NCI-H1048 (cell line): Measurements from ENCODE around the gene RPL41.
"Not testable (repeated sequence)": the region's sequence is repeated elsewhere in the genome, so short reads cannot be mapped to it uniquely, and the experiment has no call there.

Experiments used
- DNase-seq: peaks from one replicate; lab custom pipeline; 2025; lab: John Stamatoyannopoulos, UW

The RPL41 gene

DNA sequence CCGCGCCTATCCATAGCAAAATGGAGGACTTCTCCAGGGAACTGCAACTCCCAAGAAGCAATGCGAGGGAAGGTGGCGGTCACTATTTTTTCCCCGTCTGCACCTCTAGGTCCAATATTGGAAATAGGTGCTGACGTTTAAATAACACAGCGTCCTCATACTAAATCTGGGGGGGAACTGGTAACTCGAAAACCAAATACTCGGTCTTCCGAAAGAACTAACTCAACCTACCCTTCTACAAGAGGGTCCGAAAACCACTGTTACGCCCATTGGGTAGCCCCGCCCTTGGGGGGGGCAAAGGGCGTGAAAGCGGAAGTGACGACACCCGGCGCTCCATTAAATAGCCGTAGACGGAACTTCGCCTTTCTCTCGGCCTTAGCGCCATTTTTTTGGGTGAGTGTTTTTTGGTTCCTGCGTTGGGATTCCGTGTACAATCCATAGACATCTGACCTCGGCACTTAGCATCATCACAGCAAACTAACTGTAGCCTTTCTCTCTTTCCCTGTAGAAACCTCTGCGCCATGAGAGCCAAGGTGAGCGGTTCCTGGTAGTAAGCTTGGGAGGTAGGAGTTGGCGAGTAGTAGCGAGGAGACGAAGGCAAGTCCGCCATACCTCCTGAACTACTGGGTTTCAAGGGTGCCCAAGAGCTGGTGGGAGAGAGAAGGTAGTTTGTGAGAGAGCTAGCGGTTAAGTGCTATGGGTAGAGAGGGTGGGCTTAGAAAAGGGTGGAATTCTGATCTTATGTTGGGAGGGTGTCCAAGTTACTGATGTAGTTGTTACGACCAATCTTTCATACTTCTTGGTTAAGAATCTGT, at the start of gene RPL41:
RPL41 (plus strand) TSS at position 367 of the 815 bp plus-strand sequence.
- peak; percentile 81 for DNase-seq

DNA sequence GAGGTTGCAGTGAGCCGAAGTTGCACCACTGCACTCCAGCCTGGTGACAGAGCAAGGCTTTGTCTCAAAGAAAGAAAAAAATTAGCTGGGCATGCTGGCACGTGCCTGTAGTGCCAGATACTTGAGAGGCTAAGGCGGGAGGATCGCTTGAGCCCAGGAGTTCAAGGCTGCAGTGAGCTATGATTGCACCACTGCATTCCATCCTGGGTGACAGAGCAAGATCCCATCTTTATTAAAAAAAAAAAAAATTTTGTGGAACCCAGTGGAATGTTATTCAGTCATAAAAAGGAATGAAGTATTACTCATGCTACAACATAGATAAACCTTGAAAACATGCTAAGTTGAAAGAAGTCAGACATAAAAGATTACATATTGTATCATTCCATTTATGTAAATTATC, 44.8 kb upstream of the RPL41 start:
- no peak for DNase-seq

DNA sequence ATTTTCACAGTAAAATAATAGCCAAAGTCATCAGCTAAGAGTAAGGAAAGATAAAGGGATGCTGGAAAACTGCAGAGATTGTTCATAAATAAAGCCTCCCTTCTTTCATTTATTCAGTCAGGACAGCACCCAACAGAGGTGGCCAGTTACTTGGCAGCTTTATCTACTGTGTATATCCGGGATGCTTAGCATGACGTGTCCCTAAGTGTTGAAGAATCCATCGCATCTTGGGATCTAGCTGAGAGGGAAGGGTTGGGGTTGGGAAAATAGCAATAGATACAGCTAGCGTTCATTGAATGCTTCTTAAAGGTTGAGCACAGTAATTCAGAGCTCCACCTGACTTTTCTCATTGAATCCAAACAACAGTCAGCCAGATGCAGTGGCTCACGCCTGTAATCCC, 42.0 kb upstream of the RPL41 start:
- no peak for DNase-seq

DNA sequence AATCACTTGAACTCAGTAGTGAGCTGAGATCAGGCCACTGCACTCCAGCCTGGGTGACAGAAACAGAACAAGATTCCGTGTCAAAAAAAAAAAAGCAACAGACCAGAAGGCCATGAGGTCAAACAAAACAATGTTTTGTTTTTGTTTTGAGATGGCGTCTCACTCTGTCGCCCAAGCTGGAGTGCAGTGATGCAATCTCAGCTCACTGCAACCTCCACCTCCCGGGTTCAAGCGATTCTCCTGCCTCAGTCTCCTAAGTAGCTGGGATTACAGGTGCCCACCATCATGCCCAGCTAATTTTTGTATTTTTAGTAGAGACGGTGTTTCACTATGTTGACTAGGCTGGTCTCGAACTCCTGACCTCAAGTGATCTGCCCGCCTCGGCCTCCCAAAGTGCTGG, 38.5 kb upstream of the RPL41 start:
- DNase-seq: not testable (repeated sequence)

DNA sequence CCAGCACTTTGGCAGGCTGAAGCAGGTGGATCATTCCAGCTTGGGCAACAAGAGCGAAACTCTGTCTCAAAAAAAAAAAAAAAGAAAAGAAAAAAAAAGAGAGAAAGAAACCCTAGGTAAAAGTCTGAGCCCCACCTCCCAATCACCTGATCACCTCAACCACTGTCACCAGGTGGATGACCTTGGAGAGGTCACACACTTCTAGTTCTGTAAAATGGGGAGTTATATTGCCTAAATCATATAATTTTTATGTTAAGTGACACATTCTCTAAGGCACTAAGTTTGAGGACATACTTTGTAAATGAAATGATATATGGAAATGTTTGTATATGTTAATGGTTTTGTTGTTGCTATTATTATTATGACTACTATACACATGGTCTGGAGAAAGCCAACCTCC, 38.0 kb upstream of the RPL41 start:
- DNase-seq: no peak

DNA sequence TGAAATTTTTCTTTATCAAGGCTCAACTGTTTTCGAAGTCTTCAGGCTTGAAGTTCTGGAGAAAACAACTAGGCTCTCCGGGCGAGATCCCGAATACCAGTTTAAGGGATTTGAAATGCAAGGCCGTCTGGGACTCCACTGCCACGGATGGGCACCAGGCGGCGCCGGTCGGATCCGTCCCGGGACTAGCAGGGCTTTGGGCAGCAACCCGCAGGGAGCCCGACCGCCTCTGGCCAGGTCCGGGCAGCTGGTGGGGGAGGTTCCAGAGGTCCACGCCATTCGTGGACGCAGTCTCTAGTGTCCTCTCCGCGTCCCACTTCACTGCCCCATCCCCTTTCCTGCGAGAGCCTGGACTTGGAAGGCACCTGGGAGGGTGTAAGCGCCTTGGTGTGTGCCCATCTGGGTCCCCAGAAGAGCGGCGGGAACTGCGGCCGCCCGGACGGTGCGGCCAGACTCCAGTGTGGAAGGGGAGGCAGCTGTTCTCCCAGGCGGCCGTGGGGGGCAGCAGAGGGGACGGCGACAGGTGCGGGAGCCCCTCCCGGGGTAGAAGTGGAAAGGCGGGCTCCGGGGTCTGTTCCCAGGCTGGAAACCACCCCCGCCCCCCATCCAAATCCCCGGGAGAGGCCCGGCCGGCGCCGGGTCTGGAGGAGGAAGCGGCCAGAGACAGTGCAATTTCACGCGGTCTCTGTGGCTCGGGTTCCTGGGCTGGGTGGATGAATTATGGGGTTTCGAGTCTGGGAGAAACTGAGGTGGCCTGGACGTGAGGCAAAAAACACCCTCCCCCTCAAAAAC, 37.3 kb upstream of the RPL41 start:
- no peak for DNase-seq

DNA sequence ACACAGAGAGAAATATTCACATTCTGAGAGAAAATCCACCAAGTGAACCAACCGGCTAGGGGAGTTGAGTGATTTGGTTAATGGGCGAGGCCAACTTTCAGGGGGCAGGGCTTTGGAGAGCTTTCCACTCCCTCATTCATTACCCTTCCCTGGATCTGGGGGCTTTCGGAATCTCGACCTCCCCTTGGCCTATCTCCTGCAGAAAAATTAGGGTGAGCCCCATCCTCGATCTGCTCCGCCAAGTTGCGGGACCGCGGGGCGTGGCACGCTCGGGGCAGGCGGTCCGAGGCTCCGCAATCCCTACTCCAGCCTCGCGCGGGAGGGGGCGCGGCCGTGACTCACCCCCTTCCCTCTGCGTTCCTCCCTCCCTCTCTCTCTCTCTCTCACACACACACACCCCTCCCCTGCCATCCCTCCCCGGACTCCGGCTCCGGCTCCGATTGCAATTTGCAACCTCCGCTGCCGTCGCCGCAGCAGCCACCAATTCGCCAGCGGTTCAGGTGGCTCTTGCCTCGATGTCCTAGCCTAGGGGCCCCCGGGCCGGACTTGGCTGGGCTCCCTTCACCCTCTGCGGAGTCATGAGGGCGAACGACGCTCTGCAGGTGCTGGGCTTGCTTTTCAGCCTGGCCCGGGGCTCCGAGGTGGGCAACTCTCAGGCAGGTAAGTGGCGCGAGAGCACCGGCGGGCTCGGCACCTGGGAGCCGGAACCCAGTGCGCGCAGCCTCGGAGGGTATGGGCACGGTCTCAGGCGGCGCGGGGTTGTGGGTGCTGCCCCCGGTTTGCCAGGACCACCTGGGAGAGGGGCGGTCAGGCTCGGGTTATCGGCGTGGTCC, 36.5 kb upstream of the RPL41 start, which contains the start of gene ERBB3:
ERBB3 (plus strand) TSS at position 443 of the 833 bp plus-strand sequence; CDS start at position 579, 136 bp downstream.
- DNase-seq: peak; percentile 76

DNA sequence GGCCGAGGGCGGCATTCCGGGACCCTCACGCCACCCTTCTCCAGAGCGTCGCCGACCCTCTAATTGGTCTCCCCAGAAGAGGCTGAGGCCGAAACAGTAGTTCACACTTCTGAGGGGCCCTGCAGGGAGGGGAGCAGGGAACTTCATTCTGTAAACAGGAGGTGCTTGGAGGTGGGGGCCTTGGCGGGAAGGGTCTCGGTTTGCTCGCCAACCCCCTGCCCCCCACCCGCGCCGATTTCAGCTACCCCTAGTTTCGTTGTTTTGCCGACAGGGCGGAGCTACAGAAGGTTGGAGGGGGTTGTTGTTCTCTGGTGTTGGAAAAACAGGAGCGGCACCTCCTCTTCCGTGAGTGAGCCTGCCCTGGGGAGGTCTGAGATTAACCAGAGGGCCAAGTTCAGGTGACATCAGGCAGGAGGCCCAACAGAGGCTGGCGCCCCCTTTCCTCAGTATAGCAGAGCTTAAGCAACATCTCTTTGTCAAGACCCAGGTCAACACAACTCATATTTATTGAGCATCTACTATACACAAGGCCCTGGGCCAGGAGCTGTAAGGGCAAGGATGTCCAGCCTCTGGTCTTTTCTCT, 35.8 kb upstream of the RPL41 start:
- DNase-seq: no peak

DNA sequence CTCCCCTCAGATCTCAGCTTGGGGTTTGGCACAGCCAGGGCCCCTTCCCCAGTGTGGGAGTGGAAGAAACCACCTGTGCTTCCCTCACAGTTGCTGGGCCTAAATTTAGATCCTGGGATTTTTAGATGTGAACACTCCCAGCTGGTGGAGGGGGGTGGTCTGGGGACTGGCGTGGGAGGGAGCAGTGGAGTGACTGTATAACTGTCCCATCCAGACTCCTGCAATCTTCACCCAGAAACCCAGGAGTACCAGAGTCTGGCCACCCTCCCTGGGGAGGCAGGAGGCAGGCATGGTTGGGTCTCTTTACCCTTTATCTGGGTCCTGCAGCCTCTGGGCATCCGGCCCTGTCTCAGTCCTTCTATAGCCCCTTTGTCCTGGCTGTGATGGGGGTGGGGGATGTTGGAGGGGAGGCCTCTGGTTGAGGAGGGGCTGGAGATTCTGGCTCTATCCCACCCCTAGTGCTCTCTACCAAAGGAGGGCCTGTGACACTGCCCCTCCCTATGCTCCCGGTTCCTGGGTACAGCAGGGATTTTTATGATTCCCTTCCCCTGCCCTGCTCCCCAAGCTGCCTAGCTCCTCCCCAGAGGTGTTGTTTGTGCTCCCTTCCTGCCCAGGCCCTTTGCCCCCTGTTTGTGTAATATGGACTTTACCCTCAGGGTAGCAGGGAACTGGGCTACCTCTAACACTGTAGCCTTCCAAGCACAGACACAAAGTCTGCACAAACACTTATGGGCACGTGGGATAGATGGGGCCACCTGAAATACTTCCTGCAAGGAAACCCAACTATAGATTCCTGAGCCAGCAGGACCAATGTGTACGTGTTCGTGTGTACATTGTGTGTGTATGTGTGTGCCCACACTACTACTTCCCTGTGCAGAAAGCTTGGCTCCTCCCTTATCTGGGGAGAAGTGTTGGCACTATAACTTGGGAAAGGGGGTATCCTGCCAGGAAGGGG, 34.8 kb upstream of the RPL41 start:
- DNase-seq: no peak

DNA sequence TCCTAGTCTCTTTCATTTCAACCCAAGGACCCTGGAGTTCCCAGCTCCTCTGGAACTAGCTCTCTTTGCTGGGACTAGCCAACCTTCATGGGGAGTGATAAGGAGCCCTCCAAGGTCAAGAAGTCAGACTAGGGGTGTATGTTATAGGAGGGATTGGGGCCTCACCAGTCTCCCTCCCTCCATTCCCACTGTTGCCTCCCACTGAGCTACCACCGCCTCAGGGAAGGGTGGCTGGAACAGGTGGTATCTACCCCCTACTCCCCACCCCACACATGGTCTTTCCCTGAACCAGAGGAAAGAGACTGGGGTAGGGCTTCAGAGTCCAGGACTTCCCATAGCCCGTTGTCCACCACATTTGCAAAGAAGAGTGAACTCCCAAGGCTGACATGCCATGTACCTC, 34.1 kb upstream of the RPL41 start:
- no peak for DNase-seq

DNA sequence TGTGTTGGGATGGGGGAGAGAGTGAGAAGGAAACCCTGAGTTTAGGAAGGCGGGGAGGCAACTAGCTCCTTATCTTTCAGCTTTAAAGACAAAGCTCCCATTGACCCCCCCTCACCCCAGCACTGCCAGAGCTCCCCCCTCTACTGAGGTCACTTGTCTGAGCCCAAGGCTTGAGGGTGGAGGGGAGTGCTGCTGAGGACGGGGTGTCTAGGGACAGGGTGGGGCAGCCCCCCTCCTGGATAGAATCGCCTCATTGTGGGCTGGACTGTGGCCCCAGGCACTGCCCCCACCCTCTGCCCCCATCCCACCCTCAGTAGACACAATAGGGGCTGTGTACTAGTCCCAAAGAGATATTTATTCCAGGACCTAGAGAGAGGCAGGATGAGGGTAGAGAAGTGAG, 33.5 kb upstream of the RPL41 start:
- no peak for DNase-seq

DNA sequence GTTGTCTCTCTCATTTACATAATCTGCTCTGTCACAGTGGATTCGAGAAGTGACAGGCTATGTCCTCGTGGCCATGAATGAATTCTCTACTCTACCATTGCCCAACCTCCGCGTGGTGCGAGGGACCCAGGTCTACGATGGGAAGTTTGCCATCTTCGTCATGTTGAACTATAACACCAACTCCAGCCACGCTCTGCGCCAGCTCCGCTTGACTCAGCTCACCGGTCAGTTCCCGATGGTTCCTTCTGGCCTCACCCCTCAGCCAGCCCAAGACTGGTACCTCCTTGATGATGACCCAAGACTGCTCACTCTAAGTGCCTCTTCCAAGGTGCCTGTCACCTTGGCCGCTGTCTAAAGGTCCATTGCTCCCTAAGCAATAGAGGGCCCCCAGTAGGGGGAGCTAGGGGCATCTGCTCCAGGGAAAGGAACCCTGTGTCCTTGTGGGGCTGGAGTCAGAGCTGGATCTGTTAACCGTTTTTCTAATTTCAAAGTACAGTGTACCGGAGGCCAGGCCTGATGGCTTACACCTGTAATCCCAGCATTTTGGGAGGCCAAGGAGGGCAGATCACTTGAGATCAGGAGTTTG, 31.4 kb upstream of the RPL41 start:
- no peak for DNase-seq

DNA sequence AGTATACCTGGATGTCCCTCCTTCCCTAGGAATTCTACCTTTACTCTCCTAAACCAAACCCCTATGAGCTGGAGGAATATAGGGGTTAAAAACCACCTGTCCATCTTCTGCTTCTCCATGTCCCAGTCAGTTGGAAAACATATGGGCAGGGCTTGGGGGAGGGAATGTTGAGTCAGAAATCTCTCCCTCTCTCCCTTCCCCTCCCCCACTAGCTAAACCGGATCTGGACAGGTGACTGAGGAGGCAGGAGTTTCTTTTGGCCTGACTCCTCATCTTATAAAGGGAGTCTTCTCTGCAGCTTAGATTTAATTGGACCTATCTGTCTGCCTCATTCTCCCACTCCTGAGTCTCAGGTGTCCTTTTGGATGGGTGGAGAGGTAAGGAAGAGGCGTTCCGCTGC, 30.3 kb upstream of the RPL41 start:
- no peak for DNase-seq

DNA sequence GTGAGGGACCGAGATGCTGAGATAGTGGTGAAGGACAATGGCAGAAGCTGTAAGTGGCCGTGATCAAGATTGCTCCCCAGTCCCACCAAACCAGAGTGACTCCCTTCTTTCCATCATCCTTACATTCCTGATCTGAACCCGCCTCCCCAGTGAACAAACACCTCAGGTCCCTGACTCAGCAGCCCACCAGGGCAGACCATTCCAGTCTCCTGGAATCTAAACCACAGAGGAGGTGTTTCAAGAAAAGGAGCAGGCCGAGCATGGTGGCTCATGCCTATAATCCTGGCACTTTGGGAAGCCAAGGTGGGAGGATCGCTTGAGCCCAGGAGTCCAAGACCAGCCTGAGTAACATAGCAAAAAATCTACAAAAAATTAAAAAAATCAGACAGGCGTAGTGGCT, 29.8 kb upstream of the RPL41 start:
- no peak for DNase-seq

DNA sequence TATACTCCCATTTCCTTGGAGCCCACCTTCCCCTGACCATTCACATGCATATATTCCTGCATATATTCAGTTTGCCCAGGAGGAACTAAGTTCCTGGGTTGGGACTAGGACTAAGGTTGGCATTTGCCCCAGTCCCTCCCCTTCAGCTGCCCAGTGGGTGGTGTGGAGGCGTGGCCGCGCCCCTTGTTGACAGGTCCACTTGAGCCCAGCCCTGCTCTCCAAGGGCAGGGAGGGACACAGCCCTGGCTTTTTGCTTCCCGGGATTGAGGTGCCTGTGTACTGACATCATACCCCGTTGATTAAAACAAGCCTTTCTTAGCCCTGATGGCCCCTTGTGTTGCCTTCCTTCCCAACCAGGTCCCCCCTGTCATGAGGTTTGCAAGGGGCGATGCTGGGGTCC, 29.2 kb upstream of the RPL41 start:
- DNase-seq: no peak

DNA sequence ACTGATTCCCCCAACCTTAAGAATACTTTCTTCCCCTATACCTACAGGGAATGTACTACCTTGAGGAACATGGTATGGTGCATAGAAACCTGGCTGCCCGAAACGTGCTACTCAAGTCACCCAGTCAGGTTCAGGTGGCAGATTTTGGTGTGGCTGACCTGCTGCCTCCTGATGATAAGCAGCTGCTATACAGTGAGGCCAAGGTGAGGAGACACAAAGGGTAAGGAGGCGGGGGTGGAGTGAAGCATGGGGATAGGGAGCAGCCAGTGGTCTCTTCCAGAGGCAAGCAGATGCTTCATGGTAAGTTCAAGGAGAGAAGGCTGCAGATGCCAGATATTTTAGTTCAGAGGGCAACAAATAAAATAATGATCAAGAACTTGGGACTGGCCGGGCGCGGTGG, 18.7 kb upstream of the RPL41 start:
- DNase-seq: no peak

DNA sequence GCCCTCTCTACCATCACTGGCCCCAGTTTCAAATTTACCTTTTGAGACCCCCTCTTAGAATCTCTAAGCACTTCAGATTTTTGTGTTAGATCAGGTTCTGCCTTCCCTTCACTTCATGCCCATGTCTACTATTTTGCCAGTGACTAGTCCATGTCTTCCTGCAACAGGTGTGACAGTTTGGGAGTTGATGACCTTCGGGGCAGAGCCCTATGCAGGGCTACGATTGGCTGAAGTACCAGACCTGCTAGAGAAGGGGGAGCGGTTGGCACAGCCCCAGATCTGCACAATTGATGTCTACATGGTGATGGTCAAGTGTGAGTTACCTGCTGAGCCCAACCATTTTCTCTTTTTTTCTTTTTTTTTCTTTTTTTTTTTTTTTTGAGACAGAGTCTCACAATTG, 17.8 kb upstream of the RPL41 start:
- DNase-seq: no peak

DNA sequence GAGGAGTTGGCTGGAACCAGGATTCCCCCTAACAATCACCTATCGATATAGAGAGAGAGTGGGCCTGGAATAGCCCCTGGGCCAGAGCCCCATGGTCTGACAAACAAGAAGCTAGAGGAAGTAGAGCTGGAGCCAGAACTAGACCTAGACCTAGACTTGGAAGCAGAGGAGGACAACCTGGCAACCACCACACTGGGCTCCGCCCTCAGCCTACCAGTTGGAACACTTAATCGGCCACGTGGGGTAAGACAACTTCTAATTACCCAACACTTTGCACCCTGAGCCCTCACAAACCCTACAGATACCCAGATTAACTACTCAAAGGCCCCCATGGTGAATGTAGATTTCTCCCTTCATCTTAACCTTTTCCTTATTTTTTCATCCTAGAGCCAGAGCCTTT, 16.6 kb upstream of the RPL41 start:
- no peak for DNase-seq

DNA sequence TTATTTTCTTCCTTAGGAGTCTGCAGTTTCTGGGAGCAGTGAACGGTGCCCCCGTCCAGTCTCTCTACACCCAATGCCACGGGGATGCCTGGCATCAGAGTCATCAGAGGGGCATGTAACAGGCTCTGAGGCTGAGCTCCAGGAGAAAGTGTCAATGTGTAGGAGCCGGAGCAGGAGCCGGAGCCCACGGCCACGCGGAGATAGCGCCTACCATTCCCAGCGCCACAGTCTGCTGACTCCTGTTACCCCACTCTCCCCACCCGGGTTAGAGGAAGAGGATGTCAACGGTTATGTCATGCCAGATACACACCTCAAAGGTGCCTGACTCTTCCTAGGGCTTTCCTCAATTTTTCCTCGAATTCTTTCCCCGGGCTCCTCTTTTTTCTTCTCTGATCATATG, 15.4 kb upstream of the RPL41 start:
- DNase-seq: no peak

DNA sequence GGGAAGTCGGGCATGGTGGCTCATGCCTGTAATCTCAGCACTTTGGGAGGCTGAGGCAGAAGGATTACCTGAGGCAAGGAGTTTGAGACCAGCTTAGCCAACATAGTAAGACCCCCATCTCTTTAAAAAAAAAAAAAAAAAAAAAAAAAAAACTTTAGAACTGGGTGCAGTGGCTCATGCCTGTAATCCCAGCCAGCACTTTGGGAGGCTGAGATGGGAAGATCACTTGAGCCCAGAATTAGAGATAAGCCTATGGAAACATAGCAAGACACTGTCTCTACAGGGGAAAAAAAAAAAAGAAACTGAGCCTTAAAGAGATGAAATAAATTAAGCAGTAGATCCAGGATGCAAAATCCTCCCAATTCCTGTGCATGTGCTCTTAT, 13.8 kb upstream of the RPL41 start:
- DNase-seq: no peak
